ENCODE measurements around the gene SPIB.

DNA sequence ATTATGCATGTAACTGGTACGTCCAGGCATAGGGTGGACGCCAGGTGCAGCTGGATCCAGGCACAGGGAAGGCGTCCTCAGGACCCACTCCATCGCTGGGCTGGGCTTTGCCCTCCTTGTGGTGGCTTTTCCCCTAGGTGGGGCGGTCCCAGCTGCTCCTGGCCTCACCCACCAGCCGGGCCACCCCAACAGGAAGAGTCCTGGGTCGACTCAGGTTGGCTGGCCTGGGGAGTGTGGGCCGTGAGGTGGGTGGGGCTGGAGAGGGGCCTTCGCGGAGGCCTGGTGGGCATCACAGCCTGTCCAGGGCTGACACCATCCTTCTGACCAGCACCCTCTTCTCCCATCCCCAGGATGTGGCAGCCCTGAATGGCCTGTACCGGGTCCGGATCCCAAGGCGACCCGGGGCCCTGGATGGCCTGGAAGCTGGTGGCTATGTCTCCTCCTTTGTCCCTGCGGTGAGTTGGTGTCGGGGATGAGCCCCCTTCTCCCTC is 61.1 kb downstream of the SPIB start:
- TF ChIP-seq GATA3 (IDR thresholded peaks at IDR 0.05; ENCODE audit: low read depth, low read length) (no peak), GATA2 (IDR thresholded peaks at IDR 0.05; ENCODE audit: low read depth, low read length) (no peak)
